Uterus (tissue), 2 donors: ENCODE measurements around the gene CRYZL1.

Source experiments
- POLR2A ChIP-seq, 2 donors: fragments of 450-650 bp; IDR thresholded peaks; one replicate each; pipeline ENCODE4 v1.6.1; 2016; ENCODE audit warnings: antibody characterized with exemption in 2 of 2, mild to moderate bottlenecking in 1 of 2, moderate library complexity in 1 of 2
- TF ChIP-seq, protein P1 (sequence below), 4 experiments: fragments of 200-600 bp in 2 of 4; fragments of 450-650 bp in 2 of 4; sonication (generic) in 2 of 4; IDR thresholded peaks; one replicate each; pipeline ENCODE4 v1.5.1; 2016 to 2019; ENCODE audit warnings: antibody characterized with exemption in 4 of 4, mild to moderate bottlenecking in 2 of 4, moderate library complexity in 1 of 4

DNA sequence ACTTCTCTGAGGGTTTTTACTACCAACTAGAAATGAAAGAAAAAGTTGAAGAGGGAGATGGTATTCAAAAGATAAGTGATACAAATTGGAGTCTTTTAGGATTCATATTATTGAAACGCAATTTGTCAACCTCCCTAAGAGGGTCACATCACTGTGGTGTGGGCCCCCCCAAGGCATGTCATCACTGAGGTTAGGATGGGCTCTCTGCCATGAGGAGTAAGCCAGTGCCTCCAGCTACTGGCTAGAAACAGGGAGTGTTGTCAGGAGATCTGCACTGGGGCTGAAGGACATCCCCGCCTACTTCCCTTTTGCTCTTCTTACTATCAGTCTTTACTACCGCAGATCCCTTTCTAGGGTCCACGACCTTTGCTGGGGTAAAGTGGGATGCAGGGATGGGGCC is 26.6 kb upstream of the CRYZL1 start:
- TF ChIP-seq, protein P1, sequence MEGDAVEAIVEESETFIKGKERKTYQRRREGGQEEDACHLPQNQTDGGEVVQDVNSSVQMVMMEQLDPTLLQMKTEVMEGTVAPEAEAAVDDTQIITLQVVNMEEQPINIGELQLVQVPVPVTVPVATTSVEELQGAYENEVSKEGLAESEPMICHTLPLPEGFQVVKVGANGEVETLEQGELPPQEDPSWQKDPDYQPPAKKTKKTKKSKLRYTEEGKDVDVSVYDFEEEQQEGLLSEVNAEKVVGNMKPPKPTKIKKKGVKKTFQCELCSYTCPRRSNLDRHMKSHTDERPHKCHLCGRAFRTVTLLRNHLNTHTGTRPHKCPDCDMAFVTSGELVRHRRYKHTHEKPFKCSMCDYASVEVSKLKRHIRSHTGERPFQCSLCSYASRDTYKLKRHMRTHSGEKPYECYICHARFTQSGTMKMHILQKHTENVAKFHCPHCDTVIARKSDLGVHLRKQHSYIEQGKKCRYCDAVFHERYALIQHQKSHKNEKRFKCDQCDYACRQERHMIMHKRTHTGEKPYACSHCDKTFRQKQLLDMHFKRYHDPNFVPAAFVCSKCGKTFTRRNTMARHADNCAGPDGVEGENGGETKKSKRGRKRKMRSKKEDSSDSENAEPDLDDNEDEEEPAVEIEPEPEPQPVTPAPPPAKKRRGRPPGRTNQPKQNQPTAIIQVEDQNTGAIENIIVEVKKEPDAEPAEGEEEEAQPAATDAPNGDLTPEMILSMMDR (IDR thresholded peaks at IDR 0.05): no peak
- no peak for TF ChIP-seq POLR2A (IDR thresholded peaks at IDR 0.05)
